HG03095 (cell line): ENCODE results near the gene KIAA1671.
"Not testable (repeated sequence)": the region's sequence is repeated elsewhere in the genome, so short reads cannot be mapped to it uniquely, and the experiment has no call there.

ENCODE experiments used
- ATAC-seq: cut with Tn5 transposase; IDR thresholded peaks from one replicate; pipeline ENCODE4 v1.9.1; 2021; ENCODE audit warnings: moderate library complexity; ENCODE audit not compliant: unreplicated experiment

The KIAA1671 gene

GRCh38 chr22:24951942-24952836 lies at the start of gene KIAA1671:
TSS of gene KIAA1671 (plus strand) at chr22:24952716. CDS start at chr22:25028000, 75,284 bp downstream.
- ATAC-seq: no peak

GRCh38 chr22:24905909-24906308 lies 46.6 kb upstream of the KIAA1671 start:
- ATAC-seq: no peak

- ATAC-seq: not testable (repeated sequence)
Observed at GRCh38 chr22:24907101-24907500, 45.4 kb upstream of the KIAA1671 start.

- ATAC-seq: no peak
Observed at GRCh38 chr22:24920029-24920428, 32.5 kb upstream of the KIAA1671 start.

GRCh38 chr22:24925586-24926427 lies 26.7 kb upstream of the KIAA1671 start:
- ATAC-seq: no peak

- no peak for ATAC-seq
Observed at GRCh38 chr22:24926428-24926725, 26.1 kb upstream of the KIAA1671 start.

- ATAC-seq: no peak
Observed at GRCh38 chr22:24926849-24927579, 25.5 kb upstream of the KIAA1671 start.

GRCh38 chr22:24928322-24928721 lies 24.2 kb upstream of the KIAA1671 start:
- ATAC-seq: no peak

GRCh38 chr22:24930678-24931077 lies 21.8 kb upstream of the KIAA1671 start:
- ATAC-seq: no peak

GRCh38 chr22:24935771-24936483 lies 16.6 kb upstream of the KIAA1671 start:
- ATAC-seq: no peak

GRCh38 chr22:24937114-24937513 lies 15.4 kb upstream of the KIAA1671 start:
- no peak for ATAC-seq

GRCh38 chr22:24938741-24939341 lies 13.7 kb upstream of the KIAA1671 start:
- ATAC-seq: no peak

- no peak for ATAC-seq
Observed at GRCh38 chr22:24942301-24942700, 10.2 kb upstream of the KIAA1671 start.

- ATAC-seq: no peak
Observed at GRCh38 chr22:24944217-24944937, 8.1 kb upstream of the KIAA1671 start.

GRCh38 chr22:24945430-24945829 lies 7.1 kb upstream of the KIAA1671 start:
- ATAC-seq: no peak

- ATAC-seq: no peak
Observed at GRCh38 chr22:24947383-24947782, 5.1 kb upstream of the KIAA1671 start.

- no peak for ATAC-seq
Observed at GRCh38 chr22:24947881-24948280, 4.6 kb upstream of the KIAA1671 start.

- no peak for ATAC-seq
Observed at GRCh38 chr22:24948356-24949202, 3.9 kb upstream of the KIAA1671 start.
